GM12891 (cell line): Measurements from ENCODE around the gene MRPS21.
"Not testable (repeated sequence)": the region's sequence is repeated elsewhere in the genome, so short reads cannot be mapped to it uniquely, and the experiment has no call there.

Experiments used
- DNase-seq: peaks from one replicate; pipeline ENCODE4 v3.0.0; 2011; ENCODE audit warnings: low spot score; ENCODE audit not compliant: insufficient read length
- FAIRE-seq: peaks from 2 replicates; lab custom pipeline; 2011; peaks lifted over from hg19 to GRCh38; lab: Jason Lieb, UNC
- PAX5 ChIP-seq: IDR thresholded peaks from 2 replicates; pipeline ENCODE4 v1.6.1; 2011; ENCODE audit warnings: low read length, moderate library complexity, mild to moderate bottlenecking; ENCODE audit not compliant: insufficient read depth, severe bottlenecking
- POLR2A ChIP-seq: IDR thresholded peaks from 2 replicates; pipeline ENCODE4 v1.6.1; 2011; ENCODE audit warnings: low read depth, low read length, control low read depth
- POLR2AphosphoS5 ChIP-seq: IDR thresholded peaks from 2 replicates; pipeline ENCODE4 v1.6.1; 2011; ENCODE audit warnings: low read depth, low read length, control low read depth
- POU2F2 ChIP-seq: IDR thresholded peaks from 2 replicates; pipeline ENCODE4 v1.6.1; 2011; ENCODE audit warnings: low read depth, mild to moderate bottlenecking, control low read depth, low read length, moderate library complexity
- SPI1 ChIP-seq: IDR thresholded peaks from 2 replicates; pipeline ENCODE4 v1.6.1; 2011; ENCODE audit warnings: low read depth, low read length, control low read depth
- TAF1 ChIP-seq: IDR thresholded peaks from 2 replicates; pipeline ENCODE4 v1.6.1; 2011; ENCODE audit warnings: low read depth, low read length, control low read depth

The MRPS21 gene

GRCh38 chr1:150281221-150281757 is 12.4 kb upstream of the MRPS21 start:
- FAIRE-seq (no peak), DNase-seq (no peak)
- TF ChIP-seq POU2F2 (no peak; the same call in 1 of the 2 replicates), SPI1 (no peak), POLR2AphosphoS5 (no peak), PAX5 (no peak), POLR2A (no peak), TAF1 (no peak)

DNA sequence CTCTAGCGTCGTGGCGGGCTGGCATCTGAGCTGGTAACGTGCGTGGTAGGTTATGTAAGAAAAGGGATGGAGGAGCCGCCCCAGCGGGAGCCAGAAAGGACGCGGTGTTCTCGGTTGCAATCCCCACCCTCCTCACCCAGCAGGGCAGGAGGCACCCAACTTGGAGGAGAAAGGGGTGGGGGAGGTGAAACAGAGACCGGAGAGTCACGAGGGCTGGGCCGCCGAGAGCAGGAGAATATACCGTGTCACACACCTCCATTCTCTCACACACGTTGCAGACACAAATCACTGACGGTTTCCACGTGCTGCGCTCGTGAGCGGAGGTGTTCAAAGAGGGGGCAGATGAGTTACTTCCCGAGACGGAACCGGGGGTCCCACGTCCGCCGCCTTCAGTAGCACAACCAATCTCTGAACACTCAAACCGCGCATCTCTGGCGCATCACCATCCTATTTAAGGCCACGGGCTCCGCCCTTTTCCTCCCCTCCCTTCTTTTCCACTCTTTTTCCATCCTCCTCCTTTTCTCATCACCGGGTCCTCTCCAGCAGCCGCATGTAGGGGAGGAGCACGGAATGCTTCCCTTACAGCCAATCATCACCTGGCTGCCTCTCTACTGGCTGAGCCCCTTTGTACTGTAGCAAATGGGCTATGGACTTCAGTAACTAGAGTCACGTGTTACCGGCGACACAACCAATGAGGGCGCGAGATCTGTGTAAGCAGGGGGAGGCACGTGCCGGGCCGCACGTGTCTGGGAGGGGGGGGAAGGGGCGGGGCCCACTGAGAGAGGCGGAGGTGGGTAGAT is 11.7 kb upstream of the MRPS21 start, which contains the start of gene CIART:
TSS of gene CIART (plus strand) at position 797 of the 800 bp plus-strand sequence. CDS start 714 bp downstream, outside the sequence.
- TF ChIP-seq SPI1 (no peak), PAX5 (no peak), POU2F2 (no peak)
- FAIRE-seq (peak; percentile 95), DNase-seq (peak; percentile 43)

- no peak for FAIRE-seq
- no peak for DNase-seq
- no peak for TF ChIP-seq TAF1
- no peak for TF ChIP-seq POLR2AphosphoS5
- TF ChIP-seq PAX5 = no peak
- TF ChIP-seq POU2F2 = no peak
- no peak for TF ChIP-seq POLR2A
- no peak for TF ChIP-seq SPI1
Observed at GRCh38 chr1:150282558-150282958, 11.1 kb upstream of the MRPS21 start.

- FAIRE-seq (no peak), DNase-seq (no peak)
- no peak for TF ChIP-seq SPI1
- TF ChIP-seq TAF1 = no peak
- no peak for TF ChIP-seq POLR2A
- no peak for TF ChIP-seq PAX5
Observed at GRCh38 chr1:150283260-150283659, 10.4 kb upstream of the MRPS21 start.

DNA sequence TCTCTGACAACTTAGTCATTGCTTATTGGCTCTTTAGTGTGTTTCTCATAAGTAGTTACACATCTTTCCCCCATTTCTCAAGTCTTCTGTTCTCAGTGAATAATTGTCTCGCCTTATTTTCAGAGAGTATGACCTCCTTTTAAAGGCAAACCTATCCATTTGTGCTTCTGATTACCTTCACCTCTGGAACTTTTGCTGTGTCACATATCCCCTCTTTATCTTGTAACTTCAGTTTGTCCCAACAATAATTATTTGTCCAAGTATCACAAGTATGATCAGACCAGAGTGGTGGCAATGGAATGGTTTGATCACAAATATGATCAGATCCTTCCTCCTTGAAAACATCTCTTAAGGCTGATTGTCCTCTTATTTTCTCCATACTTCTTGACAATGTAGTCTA is 5.3 kb upstream of the MRPS21 start:
- no peak for TF ChIP-seq TAF1
- TF ChIP-seq POLR2A = no peak
- TF ChIP-seq POLR2AphosphoS5 = no peak
- TF ChIP-seq POU2F2 = no peak
- no peak for TF ChIP-seq SPI1
- TF ChIP-seq PAX5 = no peak
- DNase-seq (no peak), FAIRE-seq (no peak)

DNA sequence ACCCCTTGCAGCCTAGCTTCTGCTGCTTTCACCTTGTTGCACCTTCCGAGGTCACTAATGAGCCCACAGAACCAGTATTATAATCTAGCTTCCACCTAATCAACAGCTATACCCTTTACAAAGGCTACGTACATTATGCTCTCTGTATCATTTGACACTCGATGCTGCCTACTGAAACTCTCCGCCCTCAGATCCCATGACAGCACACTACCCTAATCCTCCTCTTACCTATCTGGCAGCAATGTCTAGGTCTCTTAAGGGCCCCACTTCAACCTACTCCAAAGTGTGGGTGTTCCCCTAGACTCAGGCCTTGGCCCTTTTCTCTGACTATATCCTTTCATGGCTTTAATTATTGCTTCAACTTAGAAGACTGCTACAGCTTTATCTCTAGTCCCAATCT is 4.8 kb upstream of the MRPS21 start:
- no peak for FAIRE-seq
- DNase-seq = no peak
- TF ChIP-seq SPI1 = no peak
- no peak for TF ChIP-seq POU2F2
- no peak for TF ChIP-seq POLR2A
- TF ChIP-seq PAX5 = no peak
- TF ChIP-seq POLR2AphosphoS5 = no peak
- no peak for TF ChIP-seq TAF1

GRCh38 chr1:150295476-150295875 is 1.8 kb downstream of the MRPS21 start:
- no peak for DNase-seq
- FAIRE-seq = no peak

GRCh38 chr1:150299716-150300115 is 6.1 kb downstream of the MRPS21 start:
- DNase-seq (no peak), FAIRE-seq (no peak)
- TF ChIP-seq TAF1 = no peak
- no peak for TF ChIP-seq POLR2AphosphoS5
- TF ChIP-seq PAX5 = no peak
- TF ChIP-seq POU2F2 = no peak
- TF ChIP-seq POLR2A = no peak
- TF ChIP-seq SPI1 = no peak

More at GRCh38 chr1:150295476-150295875, 1.8 kb downstream of the MRPS21 start:
- TF ChIP-seq POLR2A (no peak), SPI1 (no peak), POLR2AphosphoS5 (no peak)

- DNase-seq (no peak), FAIRE-seq (no peak)
- TF ChIP-seq POLR2A (no peak), TAF1 (no peak), POU2F2 (no peak), SPI1 (no peak), POLR2AphosphoS5 (no peak), PAX5 (no peak)
Observed at GRCh38 chr1:150302338-150302737, 8.7 kb downstream of the MRPS21 start.

- no peak for TF ChIP-seq POLR2A
- no peak for TF ChIP-seq POLR2AphosphoS5
- DNase-seq (no peak), FAIRE-seq (no peak)
Observed at GRCh38 chr1:150302902-150303301, 9.2 kb downstream of the MRPS21 start.

- FAIRE-seq, DNase-seq: not testable (repeated sequence)
Observed at GRCh38 chr1:150308585-150308984, 14.9 kb downstream of the MRPS21 start.
